AG04450 (cell line): ENCODE measurements around the gene STIP1. TPM values are rescaled to one million over a fixed set of nuclear protein-coding genes. Genes with fewer than 3 reads are reported as not detected.

Source experiments
- CTCF ChIA-PET: fragments of 300-600, 350-600 bp; formaldehyde crosslinking; extraction: SDS; loops from one replicate; lab custom pipeline; 2022; ENCODE audit warnings: antibody characterized with exemption, inconsistent platforms; lab: Charles Lee
- POLR2A ChIA-PET: fragments of 350-600 bp; formaldehyde crosslinking; extraction: SDS; loops from one replicate; lab custom pipeline; 2021; ENCODE audit warnings: antibody characterized with exemption, inconsistent platforms; lab: Yijun Ruan, JAX
- DNase-seq: peaks from one replicate; pipeline ENCODE4 v3.0.0-alpha.2; 2011; ENCODE audit warnings: low read depth, low spot score
- H3K27ac ChIP-seq: one replicate; pipeline ENCODE4 v1.5.1; 2012; ENCODE audit warnings: low read depth, low read length, control low read depth
- H3K27me3 ChIP-seq: one replicate; pipeline ENCODE4 v1.6.0; 2012; ENCODE audit warnings: low read length; ENCODE audit not compliant: control insufficient read depth, insufficient read depth
- H3K4me3 ChIP-seq: 2 replicates; pipeline ENCODE4 v1.5.1; 2011; ENCODE audit warnings: mild to moderate bottlenecking, low read depth, low read length, control low read depth
- H3K9me3 ChIP-seq: 2 replicates; pipeline ENCODE4 v1.5.1; 2012; ENCODE audit warnings: low read length; ENCODE audit not compliant: control insufficient read depth, insufficient read depth
- CTCF ChIP-seq: IDR thresholded peaks from 2 replicates; pipeline ENCODE4 v1.5.1; 2011; ENCODE audit warnings: low read depth, low read length, control low read depth, inconsistent platforms
- polyA plus RNA-seq: library from polyadenylated mRNA; depleted of rRNA; stranded (reverse); fragments of >200 nt; gene quantifications from 2 replicates; pipeline ENCODE4 v1.2.3, GENCODE V29; 2011

STIP1 gene
- polyA plus RNA-seq, 1 experiment: 171 TPM

DNA sequence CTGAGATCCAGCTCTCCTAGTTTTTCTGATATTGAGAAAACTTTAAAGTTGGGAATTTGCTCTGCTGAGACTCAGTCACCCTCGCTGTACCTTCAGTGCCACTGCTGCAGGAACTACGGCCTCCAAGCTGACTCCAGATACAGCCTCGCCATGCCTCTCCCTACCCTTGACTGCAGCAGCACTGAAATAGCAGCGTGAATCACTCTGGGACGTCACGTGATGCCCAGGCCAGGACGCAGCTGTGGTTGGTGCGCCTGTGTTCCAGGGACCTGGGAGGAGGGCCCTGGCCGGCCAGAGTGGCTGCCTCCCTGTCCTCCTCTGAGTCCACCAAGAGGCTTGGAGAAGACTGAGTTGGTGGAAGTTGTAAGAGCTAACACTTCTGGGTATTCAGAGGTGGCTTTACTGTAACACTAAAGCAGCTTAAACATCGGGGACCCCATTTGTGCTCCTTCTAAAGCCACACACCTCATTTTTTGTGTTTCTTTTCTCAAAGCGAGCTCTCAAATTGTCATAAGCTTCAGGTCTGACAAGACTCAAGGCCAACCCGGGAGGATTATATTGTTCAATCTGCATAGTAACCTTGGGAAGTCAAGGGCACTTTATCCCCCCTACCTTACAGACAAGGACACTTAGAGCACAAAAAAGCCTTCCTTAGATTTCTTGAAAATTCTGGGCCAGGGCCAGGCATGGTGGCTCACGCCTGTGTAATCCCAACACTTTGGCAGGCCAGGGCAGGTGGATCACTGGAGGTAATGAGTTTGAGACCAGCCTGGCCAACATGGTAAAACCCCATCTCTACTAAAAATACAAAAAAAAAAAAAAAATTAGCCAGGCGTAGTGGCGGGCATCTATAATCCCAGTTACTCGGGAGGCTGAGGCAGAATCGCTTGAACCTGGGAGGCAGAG, 4.2 kb upstream of the STIP1 start:
- POLR2A ChIA-PET: interaction anchor here (0.6 to 1.4 kb wide), 4 partner anchors 77 to 427 kb away, joined by 3 to 7 read pairs (median 4); partner anchors contain the start of genes PRDX5 and TRMT112
- DNase-seq: peak; percentile 71
- CTCF ChIA-PET: interaction anchor here (1.2 to 2.1 kb wide), 2 partner anchors 29 to 123 kb away, joined by 7 to 8 read pairs; no protein-coding TSS in a partner anchor
- Histone ChIP-seq H3K9me3 (no peaks in the 10 kb centered on the region; the same call in 1 of the 2 replicates), H3K27me3 (no peaks in the 10 kb centered on the region), H3K4me3 (peak overlapping the region; percentile 40), H3K27ac (peak overlapping the region; percentile 40)
- no peak for TF ChIP-seq CTCF

- H3K27me3 ChIP-seq: no peaks in the 10 kb centered on the region
- no peak overlapping the region for H3K4me3 ChIP-seq
- TF ChIP-seq CTCF: no peak
- H3K9me3 ChIP-seq: no peaks in the 10 kb centered on the region; the same call in 1 of the 2 replicates
- H3K27ac ChIP-seq: peak overlapping the region; percentile 31
- ChIA-PET CTCF (interaction anchor here (0.7 to 1.2 kb wide), 3 partner anchors 21 to 38 kb away, joined by 3 to 7 read pairs (median 3); no protein-coding TSS in a partner anchor), POLR2A (interaction anchor here (0.6 to 1.2 kb wide), 3 partner anchors 14 to 20 kb away, joined by 3 to 8 read pairs (median 6); no protein-coding TSS in a partner anchor)
- DNase-seq: no peak
Observed at GRCh38 chr11:64183890-64184289, 2.1 kb upstream of the STIP1 start.

GRCh38 chr11:64185175-64185692, 737 bp upstream of the STIP1 start:
- Histone ChIP-seq H3K4me3 (peak overlapping the region; percentile 75), H3K27me3 (no peaks in the 10 kb centered on the region), H3K27ac (peak overlapping the region; percentile 96), H3K9me3 (no peaks in the 10 kb centered on the region; the same call in 1 of the 2 replicates)
- peak; percentile 51 for TF ChIP-seq CTCF
- ChIA-PET CTCF (interaction anchor here (0.5 to 1.5 kb wide), 10 partner anchors 10 to 408 kb away, joined by 3 to 7 read pairs (median 4); no protein-coding TSS in a partner anchor), POLR2A (interaction anchor here (0.5 to 2.5 kb wide), 21 partner anchors 11 to 347 kb away, joined by 3 to 27 read pairs (median 4); partner anchors contain the start of genes ESRRA, FERMT3, FKBP2 and MACROD1)
- no peak for DNase-seq

GRCh38 chr11:64186492-64187165, 658 bp downstream of the STIP1 start:
- Histone ChIP-seq H3K4me3 (no peak overlapping the region), H3K27ac (peak overlapping the region; percentile 31), H3K27me3 (no peaks in the 10 kb centered on the region), H3K9me3 (no peaks in the 10 kb centered on the region; the same call in 1 of the 2 replicates)
- no peak for DNase-seq
- no peak for TF ChIP-seq CTCF
- ChIA-PET CTCF (interaction anchor here (0.6 to 1.5 kb wide), 2 partner anchors 118 to 1281 kb away, joined by 4 read pairs; no protein-coding TSS in a partner anchor), POLR2A (interaction anchor here (0.6 to 2.5 kb wide), 9 partner anchors 10 to 348 kb away, joined by 3 to 27 read pairs (median 7); partner anchors contain the start of genes FERMT3, MACROD1, PRDX5 and RCOR2)
